RWPE2 (cell line): ENCODE results near the gene SLC33A1.
A peak's percentile ranks its signal among the peaks of the same experiment; 100 is the strongest.

Source experiments
- ATAC-seq: fragments of 200-7000 bp; cut with Tn5 transposase; 3 replicates; pipeline ENCODE4 v1.9.1; 2021; ENCODE audit warnings: low read depth
- DNase-seq: peaks from one replicate; pipeline ENCODE4 v3.0.0-alpha.2; 2020; ENCODE audit warnings: low spot score
- H3K27ac ChIP-seq: fragments of 450-650 bp; 2 replicates; pipeline ENCODE4 v1.5.1; 2017; ENCODE audit warnings: mild to moderate bottlenecking; ENCODE audit not compliant: poor library complexity, severe bottlenecking
- H3K27me3 ChIP-seq: fragments of 250-450 bp; sonication (Bioruptor Pico); 2 replicates; pipeline ENCODE4 v1.5.1; 2021; ENCODE audit warnings: mild to moderate bottlenecking, moderate library complexity; ENCODE audit not compliant: insufficient read depth, poor library complexity, severe bottlenecking
- H3K36me3 ChIP-seq: fragments of 250-450 bp; sonication (Bioruptor Pico); 2 replicates; pipeline ENCODE4 v1.5.1; 2020; ENCODE audit warnings: low read depth, mild to moderate bottlenecking, moderate library complexity
- H3K4me1 ChIP-seq: fragments of 250-450 bp; sonication (Bioruptor Pico); 2 replicates; pipeline ENCODE4 v1.5.1; 2021; ENCODE audit warnings: mild to moderate bottlenecking, moderate library complexity; ENCODE audit not compliant: insufficient read depth, poor library complexity, severe bottlenecking
- H3K4me3 ChIP-seq: fragments of 250-450 bp; sonication (Bioruptor Pico); 2 replicates; pipeline ENCODE4 v1.5.1; 2021; ENCODE audit warnings: mild to moderate bottlenecking, moderate library complexity; ENCODE audit not compliant: severe bottlenecking
- H3K9me3 ChIP-seq: fragments of 250-450 bp; sonication (Bioruptor Pico); 2 replicates; pipeline ENCODE4 v1.5.1; 2021; ENCODE audit warnings: mild to moderate bottlenecking, moderate library complexity; ENCODE audit not compliant: severe bottlenecking
- CTCF ChIP-seq: fragments of 450-650 bp; IDR thresholded peaks from one replicate; pipeline ENCODE4 v1.5.1; 2017; ENCODE audit warnings: mild to moderate bottlenecking, moderate library complexity; ENCODE audit not compliant: poor library complexity, severe bottlenecking

SLC33A1 gene

GRCh38 chr3:155871746-155872158 is 17.5 kb upstream of the SLC33A1 start:
- DNase-seq (no peak), ATAC-seq (no peak; the same call in 2 of the 3 replicates)
- Histone ChIP-seq H3K36me3 (peaks cover 11% of the 10 kb centered on the region), H3K27me3 (no peaks in the 10 kb centered on the region), H3K9me3 (no peaks in the 10 kb centered on the region), H3K4me3 (peak overlapping the region; percentile 96), H3K27ac (peak overlapping the region; percentile 80), H3K4me1 (peaks cover 9% of the 10 kb centered on the region)
- no peak for TF ChIP-seq CTCF

- Histone ChIP-seq H3K4me1 (peaks cover 9% of the 10 kb centered on the region), H3K9me3 (no peaks in the 10 kb centered on the region), H3K27ac (peak overlapping the region; percentile 80), H3K36me3 (peaks cover 11% of the 10 kb centered on the region), H3K27me3 (no peaks in the 10 kb centered on the region), H3K4me3 (peak overlapping the region; percentile 96)
- DNase-seq (peak; percentile 66), ATAC-seq (peak; percentile 28)
- TF ChIP-seq CTCF: peak; percentile 12
Observed at GRCh38 chr3:155870945-155871745, 16.9 kb upstream of the SLC33A1 start.

GRCh38 chr3:155870133-155870944 is 16.1 kb upstream of the SLC33A1 start, which contains the start of gene GMPS:
Gene GMPS, plus strand, starts transcription at chr3:155870650. Its CDS starts 221 bp downstream, at chr3:155870871.
- peaks cover 9% of the 10 kb centered on the region for H3K4me1 ChIP-seq
- H3K27me3 ChIP-seq: no peaks in the 10 kb centered on the region
- peak; percentile 66 for TF ChIP-seq CTCF
- DNase-seq (peak; percentile 89), ATAC-seq (peak; percentile 86)
- H3K36me3 ChIP-seq: peaks cover 11% of the 10 kb centered on the region
- no peaks in the 10 kb centered on the region for H3K9me3 ChIP-seq
- H3K4me3 ChIP-seq: peak within 1 kb of the TSS; percentile 96
- H3K27ac ChIP-seq: peak within 1 kb of the TSS; percentile 80

- H3K4me3 ChIP-seq: peak overlapping the region; percentile 96
- no peak for DNase-seq
- H3K9me3 ChIP-seq: no peaks in the 10 kb centered on the region
- TF ChIP-seq CTCF: no peak
- H3K36me3 ChIP-seq: peaks cover 11% of the 10 kb centered on the region
- H3K27me3 ChIP-seq: no peaks in the 10 kb centered on the region
- peaks cover 9% of the 10 kb centered on the region for H3K4me1 ChIP-seq
- peak overlapping the region; percentile 80 for H3K27ac ChIP-seq
- no peak for ATAC-seq
Observed at GRCh38 chr3:155869691-155870090, 15.5 kb upstream of the SLC33A1 start.
